H1 (cell line): ENCODE data around the gene ANK2. TPM values are rescaled to one million over a fixed set of nuclear protein-coding genes. Genes with fewer than 3 reads are reported as not detected.

Source experiments
- CTCF ChIA-PET: fragments of 300-600 bp; sonication (Branson Sonifier 250); formaldehyde crosslinking; loops from one replicate; lab custom pipeline; 2021; ENCODE audit not compliant: partially characterized antibody; lab: Charles Lee
- POLR2A ChIA-PET: fragments of 300-600 bp; sonication (Branson Sonifier 250); formaldehyde crosslinking; loops from one replicate; lab custom pipeline; 2021; ENCODE audit warnings: inconsistent platforms; ENCODE audit not compliant: partially characterized antibody; lab: Charles Lee
- DNase-seq, 2 experiments: peaks; one replicate each; pipeline versions ENCODE4 v3.0.0 to v3.0.0-alpha.2; 2010 to 2022; ENCODE audit warnings: low spot score in 2 of 2, low read depth in 1 of 2, mixed read lengths in 1 of 2
- FAIRE-seq: peaks from 2 replicates; lab custom pipeline; 2011; peaks lifted over from hg19 to GRCh38; lab: Jason Lieb, UNC
- H2AFZ ChIP-seq: 2 replicates; pipeline ENCODE4 v1.8.1; 2012; ENCODE audit warnings: low read length, inconsistent platforms
- H2AK5ac ChIP-seq: 2 replicates; pipeline ENCODE4 v1.6.1; 2013; ENCODE audit warnings: low read depth, low read length
- H2BK120ac ChIP-seq: replicated peaks from 2 replicates; pipeline ENCODE3; 2013; ENCODE audit warnings: low read depth, low read length, inconsistent platforms
- H2BK12ac ChIP-seq: 2 replicates; pipeline ENCODE4 v1.6.1; 2013; ENCODE audit warnings: low read depth, low read length
- H2BK15ac ChIP-seq: 2 replicates; pipeline ENCODE4 v1.6.1; 2013; ENCODE audit warnings: low read length
- H2BK20ac ChIP-seq: 2 replicates; pipeline ENCODE4 v1.6.1; 2013; ENCODE audit warnings: low read length
- H2BK5ac ChIP-seq: 2 replicates; pipeline ENCODE4 v1.6.1; 2013; ENCODE audit warnings: low read depth, low read length
- H3K14ac ChIP-seq: 2 replicates; pipeline ENCODE4 v1.6.1; 2013; ENCODE audit warnings: inconsistent platforms; ENCODE audit not compliant: insufficient read length
- H3K18ac ChIP-seq: 2 replicates; pipeline ENCODE4 v1.6.1; 2013; ENCODE audit warnings: low read length; ENCODE audit errors: extremely low read depth
- H3K23ac ChIP-seq: 2 replicates; pipeline ENCODE4 v1.6.1; 2013; ENCODE audit warnings: inconsistent platforms; ENCODE audit not compliant: insufficient read length
- H3K23me2 ChIP-seq: 2 replicates; pipeline ENCODE4 v1.6.1; 2013; ENCODE audit warnings: low read depth, low read length
- H3K27ac ChIP-seq: 2 replicates; pipeline ENCODE4 v1.6.1; 2011; ENCODE audit warnings: low read depth, low read length, inconsistent platforms
- H3K27me3 ChIP-seq, 4 experiments: replicated peaks in 1 of 4; 1 replicate in 1 of 4; 2 replicates in 3 of 4; pipeline versions ENCODE4 v1.6.1 to v1.8.1; 2011 to 2013; ENCODE audit warnings: low read length in 3 of 4, mild to moderate bottlenecking in 3 of 4, inconsistent platforms in 2 of 4, mixed read lengths in 2 of 4, moderate library complexity in 1 of 4; ENCODE audit not compliant: control insufficient read depth in 3 of 4, insufficient read depth in 3 of 4; ENCODE audit errors: extremely low read depth in 1 of 4
- H3K36me3 ChIP-seq, 4 experiments: 2 replicates each; pipeline versions ENCODE4 v1.6.1 to v1.8.1; 2011 to 2013; ENCODE audit warnings: mild to moderate bottlenecking in 4 of 4, low read length in 3 of 4, moderate library complexity in 2 of 4, control low read depth in 1 of 4, inconsistent platforms in 1 of 4; ENCODE audit not compliant: insufficient read depth in 4 of 4, control insufficient read depth in 2 of 4
- H3K4ac ChIP-seq: replicated peaks from 2 replicates; pipeline ENCODE3; 2013; ENCODE audit warnings: low read length, low read depth, mixed read lengths, inconsistent platforms; ENCODE audit not compliant: insufficient read length
- H3K4me1 ChIP-seq, 4 experiments: replicated peaks in 1 of 4; 1 replicate in 1 of 4; 2 replicates in 3 of 4; pipeline versions ENCODE4 v1.6.1 to v1.8.1; 2011 to 2013; ENCODE audit warnings: low read length in 3 of 4, inconsistent platforms in 2 of 4, mixed read lengths in 1 of 4; ENCODE audit not compliant: insufficient read depth in 4 of 4, control insufficient read depth in 3 of 4
- H3K4me2 ChIP-seq, 2 experiments: 2 replicates each; pipeline versions ENCODE4 v1.6.1 to v1.8.1; 2011 to 2013; ENCODE audit warnings: low read depth in 2 of 2, low read length in 2 of 2, control low read depth in 1 of 2, inconsistent platforms in 1 of 2, mild to moderate bottlenecking in 1 of 2; ENCODE audit not compliant: insufficient read depth in 1 of 2
- H3K4me3 ChIP-seq, 4 experiments: fragments of 200-600, 300-600 bp in 1 of 4; sonication (generic), shearing (Covaris generic), sonication (Bioruptor Twin) in 1 of 4; 2 replicates each; pipeline versions ENCODE4 v1.5.1 to v1.8.1; 2011 to 2016; ENCODE audit warnings: low read length in 4 of 4, low read depth in 3 of 4, control low read depth in 2 of 4, inconsistent platforms in 2 of 4, mild to moderate bottlenecking in 2 of 4, mixed read lengths in 1 of 4, moderate library complexity in 1 of 4; ENCODE audit not compliant: insufficient read depth in 2 of 4; ENCODE audit errors: extremely low read depth in 1 of 4
- H3K56ac ChIP-seq: replicated peaks from 2 replicates; pipeline ENCODE3; 2013; ENCODE audit warnings: low read depth, mild to moderate bottlenecking, mixed read lengths, low read length, inconsistent platforms; ENCODE audit not compliant: insufficient read length
- H3K79me1 ChIP-seq: 2 replicates; pipeline ENCODE4 v1.6.1; 2013; ENCODE audit warnings: low read depth, low read length, control low read depth
- H3K79me2 ChIP-seq, 2 experiments: 2 replicates each; pipeline versions ENCODE4 v1.6.1 to v1.8.1; 2012 to 2013; ENCODE audit warnings: low read length in 2 of 2, mild to moderate bottlenecking in 2 of 2, inconsistent platforms in 1 of 2; ENCODE audit not compliant: insufficient read depth in 2 of 2, control insufficient read depth in 1 of 2
- H3K9ac ChIP-seq, 4 experiments: replicated peaks in 1 of 4; 1 replicate in 1 of 4; 2 replicates in 3 of 4; pipeline versions ENCODE4 v1.6.1 to v1.8.1; 2011 to 2013; ENCODE audit warnings: low read depth in 3 of 4, low read length in 3 of 4, control low read depth in 2 of 4, mild to moderate bottlenecking in 2 of 4, moderate library complexity in 2 of 4, inconsistent platforms in 1 of 4; ENCODE audit errors: extremely low read depth in 1 of 4
- H3K9me3 ChIP-seq, 2 experiments: 2 replicates each; pipeline versions ENCODE4 v1.6.1 to v1.8.1; 2012 to 2013; ENCODE audit warnings: mild to moderate bottlenecking in 2 of 2, moderate library complexity in 2 of 2, control low read depth in 1 of 2, inconsistent platforms in 1 of 2, low read depth in 1 of 2, low read length in 1 of 2, mixed read lengths in 1 of 2; ENCODE audit not compliant: insufficient read depth in 2 of 2
- H4K20me1 ChIP-seq, 2 experiments: replicated peaks in 1 of 2; 2 replicates each; pipeline versions ENCODE3 to v1.8.1; 2011 to 2013; ENCODE audit warnings: inconsistent platforms in 2 of 2, low read length in 2 of 2, mild to moderate bottlenecking in 1 of 2; ENCODE audit not compliant: insufficient read depth in 2 of 2, control insufficient read depth in 1 of 2
- H4K5ac ChIP-seq: 2 replicates; pipeline ENCODE4 v1.6.1; 2013; ENCODE audit warnings: low read length, low read depth, mixed read lengths, inconsistent platforms; ENCODE audit not compliant: insufficient read length
- H4K8ac ChIP-seq: 2 replicates; pipeline ENCODE4 v1.8.0; 2013; ENCODE audit warnings: mild to moderate bottlenecking, moderate library complexity, low read length, inconsistent platforms; ENCODE audit not compliant: insufficient read depth; ENCODE audit errors: extremely low read depth
- H4K91ac ChIP-seq: replicated peaks from 2 replicates; pipeline ENCODE3; 2013; ENCODE audit warnings: low read length, mixed read lengths, inconsistent platforms; ENCODE audit not compliant: insufficient read length
- BACH1 ChIP-seq: IDR thresholded peaks from 2 replicates; pipeline ENCODE4 v1.6.1; 2012; ENCODE audit warnings: low read length, improper control_type of control experiment
- CREB1 ChIP-seq: IDR thresholded peaks from 2 replicates; pipeline ENCODE4 v1.6.1; 2012; ENCODE audit warnings: inconsistent platforms
- CTBP2 ChIP-seq: IDR thresholded peaks from 2 replicates; pipeline ENCODE4 v1.7.0; 2011; ENCODE audit warnings: borderline replicate concordance, mild to moderate bottlenecking, moderate library complexity, mixed read lengths, low read length; ENCODE audit not compliant: insufficient read depth, insufficient read length
- EGR1 ChIP-seq: IDR thresholded peaks from 2 replicates; pipeline ENCODE4 v1.6.1; 2011; ENCODE audit warnings: low read depth, low read length, borderline replicate concordance
- HDAC6 ChIP-seq: IDR thresholded peaks from one replicate; pipeline ENCODE4 v1.7.1; 2012; ENCODE audit warnings: low read depth, mild to moderate bottlenecking, inconsistent platforms, low read length, moderate library complexity
- RFX5 ChIP-seq: IDR thresholded peaks from 2 replicates; pipeline ENCODE4 v1.6.1; 2011; ENCODE audit warnings: low read depth, low read length, improper control_type of control experiment, borderline replicate concordance
- RNF2 ChIP-seq: fragments of 200-900, 300-1000 bp; sonication (generic); IDR thresholded peaks from 2 replicates; pipeline ENCODE4 v1.7.1; 2016; ENCODE audit warnings: borderline replicate concordance, low read depth, mild to moderate bottlenecking, antibody characterized with exemption, low read length; ENCODE audit not compliant: poor library complexity, severe bottlenecking; ENCODE audit errors: missing control alignments
- SIN3A ChIP-seq, 2 experiments: IDR thresholded peaks in 1 of 2; conservative IDR thresholded peaks in 1 of 2; 2 replicates each; pipeline ENCODE4 v1.6.1; 2011 to 2012; ENCODE audit warnings: low read length in 2 of 2, improper control_type of control experiment in 1 of 2, low read depth in 1 of 2, mild to moderate bottlenecking in 1 of 2
- SIRT6 ChIP-seq: IDR thresholded peaks from one replicate; pipeline ENCODE4 v1.7.1; 2012; ENCODE audit warnings: low read length, inconsistent platforms
- SUZ12 ChIP-seq: fragments of 200-600 bp; sonication (generic); IDR thresholded peaks from 2 replicates; pipeline ENCODE4 v1.6.1; 2012; ENCODE audit warnings: mild to moderate bottlenecking, inconsistent platforms, low read length, moderate library complexity, mixed read lengths
- WGBS, 2 experiments: shearing (Covaris generic) in 1 of 2; methylation state at CpG; one replicate each; pipeline versions ENCODE4 v1.1.6 to v1.1.7; 2013 to 2015; ENCODE audit warnings: low lambda C conversion rate in 2 of 2, mixed read lengths in 2 of 2, inconsistent platforms in 1 of 2, low coverage in 1 of 2, missing lambda C conversion rate in 1 of 2; ENCODE audit not compliant: insufficient replicate concordance in 2 of 2, insufficient coverage in 1 of 2, insufficient read length in 1 of 2; ENCODE audit errors: extremely low coverage in 1 of 2, missing lambda C conversion rate in 1 of 2; 5-methylcytosine and 5-hydroxymethylcytosine counted together
- polyA plus RNA-seq, 7 experiments: library from polyadenylated mRNA; depleted of rRNA in 3 of 7; stranded (reverse) in 5 of 7; unstranded in 2 of 7; fragments of >200 nt in 5 of 7; fragments of 200-250 nt in 2 of 7; gene quantifications; 1 replicate in 5 of 7; 2 replicates in 1 of 7; 4 replicates in 1 of 7; pipeline versions ENCODE4 v1.2.1 to v1.2.3, GENCODE V29; 2011 to 2013; ENCODE audit warnings: missing spikeins in 2 of 7, mixed read lengths in 2 of 7
- total RNA-seq: library from RNA; stranded (reverse); fragmentation: NEBNext Ultra II Directional; extraction: Animal tissue kit (Norgen Biotek cat#: 25700); gene quantifications from 2 replicates; pipeline ENCODE4 v1.2.1, GENCODE V29; 2021
- TF ChIP-seq, protein P1 (sequence below): IDR thresholded peaks from 2 replicates; pipeline ENCODE4 v1.6.1; 2012; ENCODE audit warnings: low read length, inconsistent platforms

Gene ANK2
- total and polyA plus RNA-seq, 2 of the 8 experiments (the other 6 are each of a cell fraction or from before 2014, with no cell fraction given): 14.2 to 35.1 TPM

DNA sequence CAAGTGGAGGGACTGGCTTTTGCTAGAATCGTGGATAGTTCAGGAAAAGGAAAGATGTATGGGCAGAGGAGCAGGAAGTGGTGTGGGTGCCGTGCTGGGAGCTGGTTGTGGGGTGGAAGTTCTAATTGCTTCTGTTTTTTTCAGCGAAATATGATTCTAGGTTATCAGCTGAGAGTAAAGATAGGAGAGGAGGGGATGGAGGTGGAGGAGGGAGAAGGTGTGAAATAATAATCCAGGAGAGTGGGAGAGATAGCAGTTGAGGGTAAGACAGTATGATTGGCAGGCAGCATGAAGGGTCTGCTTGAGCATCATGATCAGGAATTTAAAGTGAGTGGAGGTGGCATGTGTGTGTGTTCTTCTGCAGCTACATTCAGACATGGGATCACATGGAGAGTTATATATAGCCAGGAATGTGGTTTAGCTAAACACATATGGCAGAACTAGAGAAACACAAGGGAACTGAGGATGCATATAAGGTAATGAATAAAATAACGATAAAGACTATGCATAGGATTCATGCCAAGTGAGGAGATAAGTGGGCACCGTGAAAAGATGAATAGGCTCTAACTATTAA lies 133.7 kb downstream of the ANK2 start:
- H3K56ac ChIP-seq: no peak overlapping the region
- no peak for TF ChIP-seq BACH1
- no peak for TF ChIP-seq CREB1
- no peak for TF ChIP-seq HDAC6
- no peak for TF ChIP-seq SIRT6
- TF ChIP-seq, protein P1, sequence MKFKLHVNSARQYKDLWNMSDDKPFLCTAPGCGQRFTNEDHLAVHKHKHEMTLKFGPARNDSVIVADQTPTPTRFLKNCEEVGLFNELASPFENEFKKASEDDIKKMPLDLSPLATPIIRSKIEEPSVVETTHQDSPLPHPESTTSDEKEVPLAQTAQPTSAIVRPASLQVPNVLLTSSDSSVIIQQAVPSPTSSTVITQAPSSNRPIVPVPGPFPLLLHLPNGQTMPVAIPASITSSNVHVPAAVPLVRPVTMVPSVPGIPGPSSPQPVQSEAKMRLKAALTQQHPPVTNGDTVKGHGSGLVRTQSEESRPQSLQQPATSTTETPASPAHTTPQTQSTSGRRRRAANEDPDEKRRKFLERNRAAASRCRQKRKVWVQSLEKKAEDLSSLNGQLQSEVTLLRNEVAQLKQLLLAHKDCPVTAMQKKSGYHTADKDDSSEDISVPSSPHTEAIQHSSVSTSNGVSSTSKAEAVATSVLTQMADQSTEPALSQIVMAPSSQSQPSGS: no peak
- TF ChIP-seq EGR1: no peak
- TF ChIP-seq CTBP2: no peak
- no peak for TF ChIP-seq SIN3A (conservative IDR thresholded peaks at IDR 0.05 in 1 of 2, IDR thresholded peaks at IDR 0.05 in 1 of 2; ENCODE audit: low read depth in 1 of 2, low read length in 2 of 2)
- TF ChIP-seq RNF2: no peak
- no peak for TF ChIP-seq RFX5
- TF ChIP-seq SUZ12: no peak
- CTCF ChIA-PET: interaction anchor here (0.5 kb wide), 1 partner anchor 680 kb away, joined by 3 read pairs; no protein-coding TSS in a partner anchor

More for the DNA sequence above, 133.7 kb downstream of the ANK2 start:
- H2AK5ac ChIP-seq: no peak overlapping the region
- H3K4ac ChIP-seq: no peak overlapping the region
- POLR2A ChIA-PET: interaction anchor here (0.6 kb wide), 1 partner anchor 22 kb away, joined by 3 read pairs; no protein-coding TSS in a partner anchor
- no peak overlapping the region for H3K27ac ChIP-seq
- H4K91ac ChIP-seq: no peak overlapping the region
- no peak overlapping the region for H2BK15ac ChIP-seq
- no peak overlapping the region for H3K18ac ChIP-seq
- H3K9me3 ChIP-seq: no peaks in the 10 kb centered on the region; a peak in 1 of 4 replicates
- H3K79me1 ChIP-seq: no peaks in the 10 kb centered on the region
- no peak for DNase-seq
- no peak overlapping the region for H3K14ac ChIP-seq
- no peak overlapping the region for H4K5ac ChIP-seq
- peaks cover 0 to 4% (median 0%) of the 10 kb centered on the region in 4 experiments; a peak in 1 of 8 replicates for H3K36me3 ChIP-seq
- H3K4me1 ChIP-seq: peaks cover 0 to 2% (median 0%) of the 10 kb centered on the region in 4 experiments; a peak in 2 of 7 replicates
- H3K4me3 ChIP-seq: no peak overlapping the region
- no peaks in the 10 kb centered on the region for H3K79me2 ChIP-seq
- no peak overlapping the region for H2AFZ ChIP-seq
- no peaks in the 10 kb centered on the region for H4K20me1 ChIP-seq
- no peak overlapping the region for H3K4me2 ChIP-seq
- H2BK120ac ChIP-seq: no peak overlapping the region
- H4K8ac ChIP-seq: no peak overlapping the region
- WGBS, 2 experiments: 95% methylated on average over 5 of the region's 5 CpGs; no CpG with 5 or more reads in 1 of the 2 experiments
- no peak overlapping the region for H3K9ac ChIP-seq
- H3K23me2 ChIP-seq: no peaks in the 10 kb centered on the region; the same call in 1 of the 2 replicates
- no peak for FAIRE-seq
- no peaks in the 10 kb centered on the region for H3K27me3 ChIP-seq
- no peak overlapping the region for H2BK5ac ChIP-seq
- H3K23ac ChIP-seq: no peak overlapping the region
- H2BK20ac ChIP-seq: no peak overlapping the region
- no peak overlapping the region for H2BK12ac ChIP-seq
